Measurements from ENCODE around the gene ATP10B. TPM values are rescaled to one million over a fixed set of nuclear protein-coding genes. Genes with fewer than 3 reads are reported as not detected.

The ATP10B gene
- total and polyA plus RNA-seq, 2 experiments from 2014 or later, result 2.7 to 5.1 TPM

- H3K79me2 ChIP-seq, result no peaks in the 10 kb centered on the region
- TF ChIP-seq CTCF (IDR thresholded peaks at IDR 0.05; ENCODE audit: poor library complexity) (no peak), EZH2 (IDR thresholded peaks at IDR 0.05; ENCODE audit: borderline replicate concordance) (no peak), EZH2phosphoT487 (IDR thresholded peaks at IDR 0.05; ENCODE audit: low read depth, severe bottlenecking, unreplicated experiment) (no peak)
- H3K27ac ChIP-seq, result no peak overlapping the region
- no peaks in the 10 kb centered on the region for H4K20me1 ChIP-seq (ENCODE audit: insufficient read depth, poor library complexity, severe bottlenecking)
- H3K4me1 ChIP-seq (ENCODE audit: insufficient read depth), result no peaks in the 10 kb centered on the region
- H3K36me3 ChIP-seq (replicated peaks; ENCODE audit: insufficient read depth, low read depth), result no peaks in the 10 kb centered on the region
- no peaks in the 10 kb centered on the region for H3K9me2 ChIP-seq (replicated peaks; ENCODE audit: insufficient read depth)
- 77% methylated on average over 3 of the region's 3 CpGs for WGBS (ENCODE audit: low lambda C conversion rate, missing lambda C conversion rate)
- DNase-seq (ENCODE audit: low spot score), result no peak
- no peak overlapping the region for H3K4me2 ChIP-seq
- peaks cover 3% of the 10 kb centered on the region for H3K9me3 ChIP-seq (ENCODE audit: low read depth)
- no peak overlapping the region for H3K4me3 ChIP-seq
- H2AFZ ChIP-seq, result no peak overlapping the region
- H3K27me3 ChIP-seq, result no peaks in the 10 kb centered on the region
Measured at GRCh38 chr5:160837749-160838593, 14.0 kb downstream of the ATP10B start.

- H3K4me2 ChIP-seq, result no peak overlapping the region
- WGBS (ENCODE audit: low lambda C conversion rate, missing lambda C conversion rate), result 0% methylated on average over 1 of the region's 1 CpG
Measured at GRCh38 chr5:160837211-160837610, 14.8 kb downstream of the ATP10B start.

GRCh38 chr5:160835818-160836528, 16.0 kb downstream of the ATP10B start:
- H3K9me3 ChIP-seq (ENCODE audit: low read depth), result peaks cover 3% of the 10 kb centered on the region
- no peak overlapping the region for H2AFZ ChIP-seq
- no peaks in the 10 kb centered on the region for H3K27me3 ChIP-seq
- H3K4me2 ChIP-seq, result no peak overlapping the region
- H3K4me1 ChIP-seq (ENCODE audit: insufficient read depth), result no peaks in the 10 kb centered on the region
- no peak overlapping the region for H3K4me3 ChIP-seq
- no peaks in the 10 kb centered on the region for H4K20me1 ChIP-seq (ENCODE audit: insufficient read depth, poor library complexity, severe bottlenecking)
- H3K27ac ChIP-seq, result no peak overlapping the region
- 76% methylated on average over 2 of the region's 2 CpGs for WGBS (ENCODE audit: low lambda C conversion rate, missing lambda C conversion rate)
- TF ChIP-seq EZH2phosphoT487 (IDR thresholded peaks at IDR 0.05; ENCODE audit: low read depth, severe bottlenecking, unreplicated experiment) (no peak), CTCF (IDR thresholded peaks at IDR 0.05; ENCODE audit: poor library complexity) (no peak), EZH2 (IDR thresholded peaks at IDR 0.05; ENCODE audit: borderline replicate concordance) (no peak)
- no peaks in the 10 kb centered on the region for H3K36me3 ChIP-seq (replicated peaks; ENCODE audit: insufficient read depth, low read depth)
- no peak for DNase-seq (ENCODE audit: low spot score)
- no peaks in the 10 kb centered on the region for H3K79me2 ChIP-seq
- H3K9me2 ChIP-seq (replicated peaks; ENCODE audit: insufficient read depth), result no peaks in the 10 kb centered on the region

More at GRCh38 chr5:160837211-160837610, 14.8 kb downstream of the ATP10B start:
- no peaks in the 10 kb centered on the region for H3K79me2 ChIP-seq
- H3K9me2 ChIP-seq (replicated peaks; ENCODE audit: insufficient read depth), result no peaks in the 10 kb centered on the region
- H3K9me3 ChIP-seq (ENCODE audit: low read depth), result peaks cover 3% of the 10 kb centered on the region
- no peak overlapping the region for H3K4me3 ChIP-seq
- H3K27ac ChIP-seq, result no peak overlapping the region
- no peak for DNase-seq (ENCODE audit: low spot score)
- TF ChIP-seq EZH2phosphoT487 (IDR thresholded peaks at IDR 0.05; ENCODE audit: low read depth, severe bottlenecking, unreplicated experiment) (no peak), CTCF (IDR thresholded peaks at IDR 0.05; ENCODE audit: poor library complexity) (no peak), EZH2 (IDR thresholded peaks at IDR 0.05; ENCODE audit: borderline replicate concordance) (no peak)
- no peaks in the 10 kb centered on the region for H3K4me1 ChIP-seq (ENCODE audit: insufficient read depth)
- no peak overlapping the region for H2AFZ ChIP-seq
- H3K36me3 ChIP-seq (replicated peaks; ENCODE audit: insufficient read depth, low read depth), result no peaks in the 10 kb centered on the region
- H3K27me3 ChIP-seq, result no peaks in the 10 kb centered on the region
- H4K20me1 ChIP-seq (ENCODE audit: insufficient read depth, poor library complexity, severe bottlenecking), result no peaks in the 10 kb centered on the region

All from hepatocyte (in vitro differentiated cells).